Smooth muscle cell (in vitro differentiated cells): ENCODE measurements around the gene NRBF2. TPM values are rescaled to one million over a fixed set of nuclear protein-coding genes. Genes with fewer than 3 reads are reported as not detected.

Experiments used
- DNase-seq: peaks from one replicate; lab custom pipeline; 2025; ENCODE audit not compliant: unreplicated experiment; lab: John Stamatoyannopoulos, UW
- H2AFZ ChIP-seq: fragments of 200-600 bp; sonication (generic); 2 replicates; pipeline ENCODE4 v1.6.0; 2016; ENCODE audit warnings: antibody characterized with exemption, low read depth, mild to moderate bottlenecking
- H3F3A ChIP-seq: fragments of 200-600 bp; sonication (generic); 2 replicates; pipeline ENCODE4 v1.6.0; 2017; ENCODE audit warnings: antibody characterized with exemption, low read depth
- H3K27ac ChIP-seq: fragments of 200-600 bp; sonication (generic); 2 replicates; pipeline ENCODE4 v1.5.1; 2016; ENCODE audit warnings: low read depth, mild to moderate bottlenecking
- H3K27me3 ChIP-seq: fragments of 200-600 bp; sonication (generic); 2 replicates; pipeline ENCODE4 v1.6.1; 2016; ENCODE audit warnings: low read depth, mild to moderate bottlenecking
- H3K36me3 ChIP-seq: fragments of 200-600 bp; sonication (generic); 2 replicates; pipeline ENCODE4 v1.5.1; 2016; ENCODE audit warnings: low read depth
- H3K4me1 ChIP-seq: fragments of 200-600 bp; sonication (generic); 2 replicates; pipeline ENCODE4 v1.5.1; 2016; ENCODE audit warnings: low read depth
- H3K4me2 ChIP-seq: fragments of 200-600 bp; sonication (generic); 2 replicates; pipeline ENCODE4 v1.6.0; 2016; ENCODE audit warnings: mild to moderate bottlenecking
- H3K4me3 ChIP-seq: fragments of 200-600 bp; sonication (generic); 2 replicates; pipeline ENCODE4 v1.5.1; 2016; ENCODE audit warnings: mild to moderate bottlenecking
- H3K79me2 ChIP-seq: fragments of 200-600 bp; sonication (generic); 2 replicates; pipeline ENCODE4 v1.6.0; 2016; ENCODE audit warnings: low read depth, mild to moderate bottlenecking
- H3K9ac ChIP-seq: fragments of 200-600 bp; sonication (generic); 2 replicates; pipeline ENCODE4 v1.6.0; 2016; ENCODE audit warnings: low read depth
- H3K9me3 ChIP-seq: fragments of 200-600 bp; sonication (generic); replicated peaks from 2 replicates; pipeline ENCODE4 v1.5.1; 2016; ENCODE audit warnings: low read depth
- H4K20me1 ChIP-seq: fragments of 200-600 bp; sonication (generic); 2 replicates; pipeline ENCODE4 v1.6.0; 2016; ENCODE audit warnings: low read depth
- WGBS: methylation state at CpG from one replicate; pipeline ENCODE4 v1.1.7; 2016; ENCODE audit warnings: low lambda C conversion rate; 5-methylcytosine and 5-hydroxymethylcytosine counted together
- polyA plus RNA-seq: library from polyadenylated mRNA; unstranded; fragments of >200 nt; fragmentation: Nextera tagmentation; extraction: Ambion mirVana; gene quantifications from 2 replicates; pipeline ENCODE4 v1.2.1, GENCODE V29; 2016
- small RNA-seq: library from RNA; depleted of rRNA; stranded (forward); fragments of <200 nt; gene quantifications from one replicate; pipeline ENCODE3, GENCODE V24; 2014
- total RNA-seq: library from RNA; depleted of rRNA; stranded (reverse); fragments of >200 nt; gene quantifications from 2 replicates; pipeline ENCODE4 v1.2.3, GENCODE V29; 2014
- TF ChIP-seq, protein P1 (sequence below): fragments of 200-600 bp; sonication (generic); IDR thresholded peaks from 2 replicates; pipeline ENCODE4 v1.5.1; 2017; ENCODE audit warnings: borderline replicate concordance, mild to moderate bottlenecking, antibody characterized with exemption; ENCODE audit not compliant: insufficient read depth, poor library complexity, severe bottlenecking

Gene NRBF2
- total and polyA plus RNA-seq, 2 experiments from 2014 or later = 61.9 to 65.5 TPM

DNA sequence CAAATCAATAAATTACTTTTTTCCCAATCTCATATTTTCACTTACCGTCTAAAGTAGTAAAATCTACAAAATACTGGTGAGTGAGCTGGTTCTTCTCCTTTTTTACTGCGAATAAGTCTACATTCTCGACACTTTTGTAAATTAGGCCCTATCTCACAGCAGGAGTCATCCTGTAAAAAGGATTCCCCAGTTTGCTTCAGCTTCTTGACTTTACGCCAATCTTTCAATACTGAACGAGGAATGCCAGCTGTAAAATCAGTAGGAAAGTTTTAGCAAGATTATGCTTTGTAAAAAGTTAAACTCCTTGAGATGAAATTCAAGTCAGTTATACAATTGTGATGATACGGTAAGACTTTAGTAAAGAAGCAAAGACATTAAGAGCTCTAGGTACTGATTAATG is 67.3 kb downstream of the NRBF2 start:
- no peak overlapping the region for H3K4me3 ChIP-seq
- H3K36me3 ChIP-seq = peaks cover 16% of the 10 kb centered on the region
- no peaks in the 10 kb centered on the region for H3F3A ChIP-seq
- peaks cover 5% of the 10 kb centered on the region for H3K4me1 ChIP-seq
- no peak overlapping the region for H3K4me2 ChIP-seq
- DNase-seq = no peak
- no peak overlapping the region for H3K9ac ChIP-seq
- no peaks in the 10 kb centered on the region for H3K27me3 ChIP-seq
- WGBS = 53% methylated on average over 6 of the region's 6 CpGs
- TF ChIP-seq, protein P1, sequence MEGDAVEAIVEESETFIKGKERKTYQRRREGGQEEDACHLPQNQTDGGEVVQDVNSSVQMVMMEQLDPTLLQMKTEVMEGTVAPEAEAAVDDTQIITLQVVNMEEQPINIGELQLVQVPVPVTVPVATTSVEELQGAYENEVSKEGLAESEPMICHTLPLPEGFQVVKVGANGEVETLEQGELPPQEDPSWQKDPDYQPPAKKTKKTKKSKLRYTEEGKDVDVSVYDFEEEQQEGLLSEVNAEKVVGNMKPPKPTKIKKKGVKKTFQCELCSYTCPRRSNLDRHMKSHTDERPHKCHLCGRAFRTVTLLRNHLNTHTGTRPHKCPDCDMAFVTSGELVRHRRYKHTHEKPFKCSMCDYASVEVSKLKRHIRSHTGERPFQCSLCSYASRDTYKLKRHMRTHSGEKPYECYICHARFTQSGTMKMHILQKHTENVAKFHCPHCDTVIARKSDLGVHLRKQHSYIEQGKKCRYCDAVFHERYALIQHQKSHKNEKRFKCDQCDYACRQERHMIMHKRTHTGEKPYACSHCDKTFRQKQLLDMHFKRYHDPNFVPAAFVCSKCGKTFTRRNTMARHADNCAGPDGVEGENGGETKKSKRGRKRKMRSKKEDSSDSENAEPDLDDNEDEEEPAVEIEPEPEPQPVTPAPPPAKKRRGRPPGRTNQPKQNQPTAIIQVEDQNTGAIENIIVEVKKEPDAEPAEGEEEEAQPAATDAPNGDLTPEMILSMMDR = no peak
- no peak overlapping the region for H2AFZ ChIP-seq
- peaks cover 19% of the 10 kb centered on the region for H4K20me1 ChIP-seq
- no peaks in the 10 kb centered on the region for H3K9me3 ChIP-seq
- H3K27ac ChIP-seq = no peak overlapping the region
- peaks cover 30% of the 10 kb centered on the region for H3K79me2 ChIP-seq

DNA sequence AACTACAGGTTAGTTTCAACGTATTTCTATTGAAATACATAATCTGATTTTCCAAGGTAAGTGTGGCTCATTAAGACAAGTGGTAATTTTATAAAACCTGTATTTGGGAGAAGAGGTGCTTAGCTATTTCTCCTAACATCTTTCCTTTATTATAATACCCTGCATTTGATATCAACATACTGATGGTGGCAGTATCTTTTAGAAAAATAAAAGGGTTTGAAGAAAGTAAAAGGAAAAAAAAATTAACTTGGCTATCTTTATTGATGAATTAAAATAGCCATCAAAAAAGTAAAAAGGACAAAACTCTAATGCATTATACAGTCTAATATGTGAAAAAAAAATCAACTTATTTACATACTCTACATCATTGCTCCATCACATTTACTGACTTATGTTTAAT is 68.0 kb downstream of the NRBF2 start:
- TF ChIP-seq, protein P1 = no peak
- Histone ChIP-seq H3F3A (no peaks in the 10 kb centered on the region), H3K4me3 (no peak overlapping the region), H3K27ac (no peak overlapping the region), H3K79me2 (peaks cover 36% of the 10 kb centered on the region), H3K4me2 (no peak overlapping the region), H2AFZ (no peak overlapping the region), H3K36me3 (peaks cover 16% of the 10 kb centered on the region), H3K4me1 (peaks cover 5% of the 10 kb centered on the region), H3K27me3 (no peaks in the 10 kb centered on the region), H4K20me1 (peaks cover 24% of the 10 kb centered on the region), H3K9ac (no peak overlapping the region), H3K9me3 (no peaks in the 10 kb centered on the region)
- DNase-seq = no peak
- 0% methylated on average over 1 of the region's 1 CpG for WGBS

Small RNA genes lying within 50 kb of the gene (small RNA-seq; reads per million reads assigned to genes)
- not detected for gene RNU6-543P
